GM23248 (cell line): ENCODE measurements around the gene DNAJC10.

ENCODE experiments used
- EZH2 ChIP-seq: fragments of 200-600 bp; sonication (generic); IDR thresholded peaks from 2 replicates; pipeline ENCODE4 v1.6.1; 2018; ENCODE audit warnings: antibody characterized with exemption, mild to moderate bottlenecking; ENCODE audit not compliant: insufficient read depth, poor library complexity, severe bottlenecking
- EZH2phosphoT487 ChIP-seq: fragments of 200-600 bp; sonication (generic); IDR thresholded peaks from 2 replicates; pipeline ENCODE4 v1.6.1; 2018; ENCODE audit warnings: antibody characterized with exemption, moderate library complexity, mild to moderate bottlenecking, low read depth; ENCODE audit not compliant: insufficient read depth

DNA sequence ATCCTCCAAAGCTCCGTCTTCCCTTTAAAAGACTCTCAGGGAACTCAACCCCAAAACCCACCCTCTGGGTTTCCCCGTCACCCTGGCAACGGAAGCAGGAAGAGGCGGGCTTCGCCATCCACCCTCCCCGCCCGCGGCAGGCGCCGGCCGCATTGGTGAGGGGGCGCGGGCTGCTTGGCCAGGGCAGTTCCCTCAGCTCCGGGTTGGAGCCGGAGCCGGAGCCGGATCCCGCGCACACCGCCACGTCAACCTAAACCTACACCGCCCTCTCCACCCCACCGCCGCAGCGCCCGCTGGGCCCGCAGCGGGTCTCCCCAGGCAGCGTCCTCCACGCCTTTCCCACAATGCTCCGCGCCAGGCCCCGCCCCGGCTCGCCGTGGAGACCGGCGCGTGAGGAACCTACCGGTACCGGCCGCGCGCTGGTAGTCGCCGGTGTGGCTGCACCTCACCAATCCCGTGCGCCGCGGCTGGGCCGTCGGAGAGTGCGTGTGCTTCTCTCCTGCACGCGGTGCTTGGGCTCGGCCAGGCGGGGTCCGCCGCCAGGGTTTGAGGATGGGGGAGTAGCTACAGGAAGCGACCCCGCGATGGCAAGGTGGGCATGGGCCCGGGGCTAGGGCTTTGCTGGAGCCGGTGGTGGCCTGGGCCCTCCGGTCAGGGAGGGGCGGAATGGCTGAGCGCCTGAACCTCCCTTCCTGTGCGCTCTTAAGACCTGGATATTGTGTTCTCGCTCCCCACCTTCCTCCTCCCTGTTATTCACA lies at the start of gene DNAJC10:
- no peak for TF ChIP-seq EZH2
- no peak for TF ChIP-seq EZH2phosphoT487
